PC-9 (cell line): ENCODE measurements around the gene CETN1. TPM values are rescaled to one million over a fixed set of nuclear protein-coding genes. Genes with fewer than 3 reads are reported as not detected.

Experiments
- BruUV-seq: library from RNA; stranded (reverse); fragments of 400-500 nt; replicated peaks from 2 replicates; lab custom pipeline; 2021; lab: Mats Ljungman, UMichigan
- CTCF ChIA-PET: fragments of 300-600 bp; sonication (Branson Sonifier 250); formaldehyde crosslinking; loops from one replicate; lab custom pipeline; 2022; ENCODE audit warnings: antibody characterized with exemption; lab: Charles Lee
- POLR2A ChIA-PET: fragments of 300-600 bp; sonication (Branson Sonifier 250); formaldehyde crosslinking; loops from one replicate; lab custom pipeline; 2022; ENCODE audit warnings: antibody characterized with exemption; ENCODE audit not compliant: unreplicated experiment; lab: Charles Lee
- DNase-seq, 2 experiments: peaks; one replicate each; pipeline versions ENCODE4 v3.0.0 to v3.0.0-alpha.2; 2015 to 2022; ENCODE audit warnings: mixed read lengths in 1 of 2
- H2AFZ ChIP-seq: fragments of 200-600 bp; sonication (generic); 2 replicates; pipeline ENCODE4 v1.8.1; 2017; ENCODE audit warnings: antibody characterized with exemption
- H3F3A ChIP-seq: fragments of 200-600 bp; sonication (generic); 2 replicates; pipeline ENCODE4 v1.8.1; 2017; ENCODE audit warnings: antibody characterized with exemption, mild to moderate bottlenecking, low read depth; ENCODE audit not compliant: insufficient read depth
- H3K27ac ChIP-seq: fragments of 200-600 bp; sonication (generic); 2 replicates; pipeline ENCODE4 v1.6.1; 2016; ENCODE audit warnings: mixed run types
- H3K27me3 ChIP-seq: fragments of 200-600 bp; sonication (generic); 2 replicates; pipeline ENCODE4 v1.6.1; 2016; ENCODE audit warnings: low read depth, mixed run types; ENCODE audit not compliant: insufficient read depth
- H3K36me3 ChIP-seq: fragments of 200-600 bp; sonication (generic); 2 replicates; pipeline ENCODE4 v1.6.1; 2016; ENCODE audit warnings: low read depth, mixed run types
- H3K4me1 ChIP-seq: fragments of 200-600 bp; sonication (generic); replicated peaks from 2 replicates; pipeline ENCODE4 v1.6.1; 2016; ENCODE audit warnings: mixed run types; ENCODE audit not compliant: insufficient read depth
- H3K4me2 ChIP-seq: fragments of 200-600 bp; sonication (generic); 2 replicates; pipeline ENCODE4 v1.6.1; 2017; ENCODE audit warnings: mixed run types
- H3K4me3 ChIP-seq: fragments of 200-600 bp; sonication (generic); 2 replicates; pipeline ENCODE4 v1.6.1; 2016; ENCODE audit warnings: mixed run types
- H3K79me2 ChIP-seq: fragments of 200-600 bp; sonication (generic); 2 replicates; pipeline ENCODE4 v1.6.1; 2017; ENCODE audit warnings: low read depth, mixed run types
- H3K9me2 ChIP-seq: fragments of 200-600 bp; sonication (generic); 2 replicates; pipeline ENCODE4 v1.8.1; 2017; ENCODE audit warnings: mild to moderate bottlenecking; ENCODE audit not compliant: insufficient read depth
- H3K9me3 ChIP-seq: fragments of 200-600 bp; sonication (generic); 2 replicates; pipeline ENCODE4 v1.8.1; 2016; ENCODE audit warnings: low read depth; ENCODE audit not compliant: insufficient read depth
- H4K20me1 ChIP-seq: fragments of 200-600 bp; sonication (generic); 2 replicates; pipeline ENCODE4 v1.8.1; 2017; ENCODE audit not compliant: insufficient read depth
- CTCF ChIP-seq: fragments of 200-600 bp; sonication (generic); conservative IDR thresholded peaks from 2 replicates; pipeline ENCODE4 v1.6.1; 2017; ENCODE audit warnings: mixed run types, antibody characterized with exemption, mild to moderate bottlenecking, moderate library complexity
- EZH2 ChIP-seq: fragments of 200-600 bp; sonication (generic); IDR thresholded peaks from 2 replicates; pipeline ENCODE4 v1.8.0; 2017; ENCODE audit warnings: antibody characterized with exemption, low read depth
- intact Hi-C: fragments of 100-400 bp; cut with micrococcal nuclease; formaldehyde crosslinking; loops from one replicate; pipeline ENCODE4 v1.10.0; 2022; ENCODE audit not compliant: unreplicated experiment
- total RNA-seq: library from RNA; stranded (reverse); gene quantifications from 2 replicates; pipeline ENCODE4 v1.2.3, GENCODE V29; 2021

The CETN1 gene
- total RNA-seq, 1 experiment from 2014 or later = not detected

- TF ChIP-seq CTCF (no peak), EZH2 (no peak)
- BruUV-seq = no TSS peak
- Histone ChIP-seq H3K4me1 (peaks cover 9% of the 10 kb centered on the region), H3K4me3 (no peak overlapping the region), H3K36me3 (no peaks in the 10 kb centered on the region), H2AFZ (peak overlapping the region; percentile 13; the same call in 1 of the 2 replicates), H3F3A (peaks cover 11% of the 10 kb centered on the region; the same call in 1 of the 2 replicates), H3K27ac (no peak overlapping the region), H3K9me3 (no peaks in the 10 kb centered on the region), H3K4me2 (no peak overlapping the region), H3K9me2 (no peaks in the 10 kb centered on the region), H3K27me3 (peaks cover 64% of the 10 kb centered on the region), H4K20me1 (no peaks in the 10 kb centered on the region), H3K79me2 (no peaks in the 10 kb centered on the region)
- ChIA-PET CTCF (interaction anchor here (0.6 kb wide), 1 partner anchor 189 kb away, joined by 3 read pairs; no protein-coding TSS in a partner anchor), POLR2A (interaction anchor here (0.7 kb wide), 1 partner anchor 137 kb away, joined by 4 read pairs; no protein-coding TSS in a partner anchor)
- intact Hi-C loops = no loop called here
- no peak for DNase-seq
These were observed 18.0 kb downstream of the CETN1 start for GRCh38 chr18:598124-598589.

GRCh38 chr18:600107-600506 is 19.9 kb downstream of the CETN1 start:
- ChIA-PET POLR2A (no interaction called here), CTCF (no interaction called here)
- no TSS peak for BruUV-seq
- no peak overlapping the region for H3K27ac ChIP-seq
- no peaks in the 10 kb centered on the region for H3K9me3 ChIP-seq
- no peaks in the 10 kb centered on the region for H3K9me2 ChIP-seq
- intact Hi-C loops = no loop called here
- no peak for TF ChIP-seq EZH2
- TF ChIP-seq CTCF = no peak
- H3K4me2 ChIP-seq = no peak overlapping the region
- peaks cover 9% of the 10 kb centered on the region for H3K4me1 ChIP-seq
- H3K27me3 ChIP-seq = peaks cover 62% of the 10 kb centered on the region
- DNase-seq = no peak
- no peak overlapping the region for H3K4me3 ChIP-seq
- peaks cover 11% of the 10 kb centered on the region; the same call in 1 of the 2 replicates for H3F3A ChIP-seq
- no peaks in the 10 kb centered on the region for H4K20me1 ChIP-seq
- no peak overlapping the region for H2AFZ ChIP-seq
- H3K36me3 ChIP-seq = no peaks in the 10 kb centered on the region
- H3K79me2 ChIP-seq = no peaks in the 10 kb centered on the region

- H3K79me2 ChIP-seq = no peaks in the 10 kb centered on the region
- no peaks in the 10 kb centered on the region for H3K4me1 ChIP-seq
- H3K9me2 ChIP-seq = no peaks in the 10 kb centered on the region
- ChIA-PET CTCF (interaction anchor here (0.6 kb wide), 1 partner anchor 23 kb away, joined by 3 read pairs; no protein-coding TSS in a partner anchor), POLR2A (no interaction called here)
- no peak for DNase-seq
- H3K27me3 ChIP-seq = peaks cover 83% of the 10 kb centered on the region
- H3K4me2 ChIP-seq = no peak overlapping the region
- H3K36me3 ChIP-seq = no peaks in the 10 kb centered on the region
- H3F3A ChIP-seq = no peaks in the 10 kb centered on the region
- TF ChIP-seq CTCF = no peak
- no peak for TF ChIP-seq EZH2
- H2AFZ ChIP-seq = no peak overlapping the region
- no peak overlapping the region for H3K4me3 ChIP-seq
- H3K9me3 ChIP-seq = no peaks in the 10 kb centered on the region
- intact Hi-C loops = no loop called here
- no TSS peak for BruUV-seq
- no peak overlapping the region for H3K27ac ChIP-seq
- no peaks in the 10 kb centered on the region for H4K20me1 ChIP-seq
These were observed 24.6 kb downstream of the CETN1 start for GRCh38 chr18:604771-605170.
